Right cardiac atrium (tissue), 5 donors: ENCODE results near the gene ANAPC2. TPM values are rescaled to one million over a fixed set of nuclear protein-coding genes. Genes with fewer than 3 reads are reported as not detected.

Source experiments
- ATAC-seq, 2 donors: fragments of 200-7000 bp; cut with Tn5 transposase; one replicate each; pipeline versions ENCODE4 v1.8.0 to v1.9.1; 2020; ENCODE audit warnings: moderate library complexity in 2 of 2, mild to moderate bottlenecking in 1 of 2
- DNase-seq, 3 donors: peaks; one replicate each; pipeline ENCODE4 v3.0.0-alpha.2; 2020
- H3K27ac ChIP-seq: one replicate; pipeline ENCODE4 v1.5.1; 2013; ENCODE audit warnings: mild to moderate bottlenecking, low read length, control low read depth, moderate library complexity
- H3K27me3 ChIP-seq: one replicate; pipeline ENCODE4 v1.6.1; 2013; ENCODE audit not compliant: control insufficient read depth, insufficient read depth
- H3K4me1 ChIP-seq: one replicate; pipeline ENCODE4 v1.6.1; 2013; ENCODE audit warnings: low read length; ENCODE audit not compliant: control insufficient read depth, insufficient read depth
- H3K4me3 ChIP-seq: one replicate; pipeline ENCODE4 v1.5.1; 2013; ENCODE audit warnings: low read length, control low read depth
- H3K9me3 ChIP-seq: one replicate; pipeline ENCODE4 v1.6.1; 2013; ENCODE audit warnings: low read length; ENCODE audit not compliant: control insufficient read depth
- WGBS: extraction: QIAGEN DNeasy Blood & Tissue Kit; methylation state at CpG from one replicate; pipeline ENCODE4 v1.1.7; 2013; 5-methylcytosine and 5-hydroxymethylcytosine counted together
- intact Hi-C, 4 donors: fragments of 100-400 bp; cut with DNase I; formaldehyde crosslinking; loops; one replicate each; pipeline versions ENCODE4 v1.11.0 to v1.14.0; 2022 to 2023
- long read RNA-seq, 4 donors: library from polyadenylated mRNA; unstranded; transcript quantifications; one replicate each; pipeline ENCODE4 v2.0.0, GENCODE V29; 2020 to 2021
- polyA plus RNA-seq: library from polyadenylated mRNA; stranded (reverse); fragments of 200-250 nt; gene quantifications from one replicate; pipeline ENCODE4 v1.2.3, GENCODE V29; 2013
- total RNA-seq, 4 donors: library from RNA; stranded (reverse); fragmentation: NEBNext Ultra II Directional; extraction: Animal tissue kit (Norgen Biotek cat#: 25700); gene quantifications; one replicate each; pipeline ENCODE4 v1.2.1, GENCODE V29; 2021
- donor health status: healthy with polysubstance abuse.
- donor health status: DM: no; HTN: yes; CAD: no.
- donor health status: DM: no; HTN: no; CAD: no.
- donor health status: DM: no; HTN: yes; CAD: no; lungs with severe emphysema.
- donor health status: DM: yes; HTN: yes; CAD: no.

The ANAPC2 gene, protein sequence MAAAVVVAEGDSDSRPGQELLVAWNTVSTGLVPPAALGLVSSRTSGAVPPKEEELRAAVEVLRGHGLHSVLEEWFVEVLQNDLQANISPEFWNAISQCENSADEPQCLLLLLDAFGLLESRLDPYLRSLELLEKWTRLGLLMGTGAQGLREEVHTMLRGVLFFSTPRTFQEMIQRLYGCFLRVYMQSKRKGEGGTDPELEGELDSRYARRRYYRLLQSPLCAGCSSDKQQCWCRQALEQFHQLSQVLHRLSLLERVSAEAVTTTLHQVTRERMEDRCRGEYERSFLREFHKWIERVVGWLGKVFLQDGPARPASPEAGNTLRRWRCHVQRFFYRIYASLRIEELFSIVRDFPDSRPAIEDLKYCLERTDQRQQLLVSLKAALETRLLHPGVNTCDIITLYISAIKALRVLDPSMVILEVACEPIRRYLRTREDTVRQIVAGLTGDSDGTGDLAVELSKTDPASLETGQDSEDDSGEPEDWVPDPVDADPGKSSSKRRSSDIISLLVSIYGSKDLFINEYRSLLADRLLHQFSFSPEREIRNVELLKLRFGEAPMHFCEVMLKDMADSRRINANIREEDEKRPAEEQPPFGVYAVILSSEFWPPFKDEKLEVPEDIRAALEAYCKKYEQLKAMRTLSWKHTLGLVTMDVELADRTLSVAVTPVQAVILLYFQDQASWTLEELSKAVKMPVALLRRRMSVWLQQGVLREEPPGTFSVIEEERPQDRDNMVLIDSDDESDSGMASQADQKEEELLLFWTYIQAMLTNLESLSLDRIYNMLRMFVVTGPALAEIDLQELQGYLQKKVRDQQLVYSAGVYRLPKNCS
- total RNA-seq (10 to 100 TPM; 31.9 to 45.7 (median 37.4) TPM), polyA plus RNA-seq (26.6 TPM)
- long read RNA-seq, donor 1, transcript ANAPC2-201 (13 exons, 2,632 nt): major isoform, 10 of 20 reads
- long read RNA-seq, donor 1, partial matches to known transcripts: 9 of 20 reads
- long read RNA-seq, donor 1, other reads (novel, unspliced or antisense): 1 of 20 reads
- long read RNA-seq, donor 2, partial matches to known transcripts: 0 of 4 reads
- long read RNA-seq, donor 2, other reads (novel, unspliced or antisense): 0 of 4 reads
- long read RNA-seq, donor 3, transcript ANAPC2-201 (13 exons, 2,632 nt): major isoform, 9 of 30 reads
- long read RNA-seq, donor 3, partial matches to known transcripts: 11 of 30 reads
- long read RNA-seq, donor 3, other reads (novel, unspliced or antisense): 10 of 30 reads
- long read RNA-seq, donor 4, transcript ANAPC2-201 (13 exons, 2,632 nt): major isoform, 5 of 12 reads
- long read RNA-seq, donor 4, partial matches to known transcripts: 4 of 12 reads
- long read RNA-seq, donor 4, other reads (novel, unspliced or antisense): 3 of 12 reads

GRCh38 chr9:137188490-137189296 lies at the start of gene ANAPC2, which contains the start of gene SSNA1:
ANAPC2 (minus strand) TSS chr9:137188560; CDS start chr9:137188532, 28 bp downstream.
SSNA1 (plus strand) TSS chr9:137188676; CDS start chr9:137188727, 51 bp downstream.
- no peaks in the 10 kb centered on the region for H3K27me3 ChIP-seq
- intact Hi-C loops: no loop called here
- peak; percentile 89 to 90 for ATAC-seq
- under 1% methylated on average over 98 of the region's 98 CpGs for WGBS
- H3K27ac ChIP-seq: peak within 1 kb of the TSS; percentile 66
- DNase-seq: peak; percentile 94 to 98 (median 98)
- peak within 1 kb of the TSS; percentile 71 for H3K4me3 ChIP-seq
- peaks cover 12% of the 10 kb centered on the region for H3K4me1 ChIP-seq
- H3K9me3 ChIP-seq: no peaks in the 10 kb centered on the region

- DNase-seq (no peak), ATAC-seq (no peak)
- Histone ChIP-seq H3K4me1 (no peaks in the 10 kb centered on the region), H3K9me3 (no peaks in the 10 kb centered on the region), H3K27ac (no peak overlapping the region), H3K27me3 (no peaks in the 10 kb centered on the region), H3K4me3 (no peak overlapping the region)
- 47% methylated on average over 11 of the region's 11 CpGs for WGBS
- intact Hi-C loops: no loop called here
Observed at GRCh38 chr9:137236936-137237421, 48.6 kb upstream of the ANAPC2 start.

GRCh38 chr9:137236238-137236935 lies 48.0 kb upstream of the ANAPC2 start:
- Histone ChIP-seq H3K27ac (no peak overlapping the region), H3K4me1 (no peaks in the 10 kb centered on the region), H3K4me3 (no peak overlapping the region), H3K9me3 (no peaks in the 10 kb centered on the region), H3K27me3 (no peaks in the 10 kb centered on the region)
- intact Hi-C loops: no loop called here
- 10% methylated on average over 31 of the region's 31 CpGs for WGBS
- ATAC-seq (peak; percentile 25 to 45), DNase-seq (peak; percentile 87 to 95 (median 95))

- Histone ChIP-seq H3K4me3 (no peak overlapping the region), H3K27me3 (no peaks in the 10 kb centered on the region), H3K4me1 (no peaks in the 10 kb centered on the region), H3K27ac (no peak overlapping the region), H3K9me3 (no peaks in the 10 kb centered on the region)
- no peak for ATAC-seq
- WGBS: 64% methylated on average over 35 of the region's 35 CpGs
- DNase-seq: no peak
- intact Hi-C loops: no loop called here
Observed at GRCh38 chr9:137235424-137236237, 47.3 kb upstream of the ANAPC2 start.

DNA sequence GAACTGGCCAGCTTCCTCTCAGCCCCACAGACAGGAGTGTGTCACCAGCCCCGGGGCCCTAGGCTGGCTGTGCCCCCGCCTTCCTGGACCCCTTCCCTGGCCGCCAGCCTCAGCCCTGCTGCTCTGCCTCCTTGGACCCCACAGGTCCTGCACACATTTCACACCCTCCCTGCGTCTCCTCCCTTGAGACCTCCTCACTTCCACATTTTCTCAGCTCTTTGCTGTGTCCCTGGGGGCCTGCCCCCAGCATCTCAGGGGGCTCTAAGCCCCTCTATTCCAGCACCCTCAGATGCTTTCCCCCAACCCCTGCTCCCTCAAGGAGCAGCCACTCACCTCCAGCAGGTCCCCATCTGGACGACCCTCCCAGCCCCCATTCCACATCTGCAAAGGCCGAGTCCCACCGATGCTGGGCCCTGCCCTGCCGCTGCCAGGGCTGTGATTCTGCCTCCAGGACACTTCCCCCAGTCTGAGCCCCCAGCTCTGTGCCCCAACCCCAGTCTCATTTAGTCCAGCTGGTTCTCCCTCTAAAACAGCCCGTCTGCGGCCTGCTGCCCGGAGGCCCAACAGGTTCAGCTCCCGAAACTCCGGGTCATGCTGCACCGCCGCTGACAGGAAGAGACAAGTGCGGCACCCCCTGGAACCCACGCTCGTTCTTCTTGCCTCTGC lies 46.5 kb upstream of the ANAPC2 start:
- intact Hi-C loops: no loop called here

DNA sequence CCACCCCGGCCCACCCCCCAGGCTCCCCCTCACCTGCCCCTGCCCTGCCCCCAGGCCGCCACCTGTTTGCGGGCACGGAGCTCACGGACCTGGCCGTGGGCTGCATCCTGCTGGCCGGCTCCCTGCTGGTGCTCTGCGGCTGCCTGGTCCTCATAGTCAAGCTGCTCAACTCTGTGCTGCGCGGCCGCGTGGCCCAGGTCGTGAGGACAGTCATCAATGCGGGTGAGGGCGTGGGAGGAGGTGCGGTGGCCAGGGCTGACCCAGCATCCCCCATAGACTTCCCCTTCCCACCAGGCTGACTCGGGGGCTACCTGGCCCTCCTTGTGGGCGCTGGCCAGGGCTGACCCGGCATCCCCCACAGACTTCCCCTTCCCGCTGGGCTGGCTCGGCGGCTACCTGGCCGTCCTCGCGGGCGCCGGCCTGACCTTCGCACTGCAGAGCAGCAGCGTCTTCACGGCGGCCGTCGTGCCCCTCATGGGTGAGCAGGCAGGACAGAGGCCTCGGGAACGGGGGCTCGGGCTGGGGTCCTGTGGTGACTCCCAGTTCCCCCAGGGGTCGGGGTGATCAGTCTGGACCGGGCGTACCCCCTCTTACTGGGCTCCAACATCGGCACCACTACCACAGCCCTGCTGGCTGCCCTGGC lies 45.8 kb upstream of the ANAPC2 start:
- whole genome bisulfite sequencing: 57% methylated on average over 40 of the region's 40 CpGs
- Histone ChIP-seq H3K27me3 (no peaks in the 10 kb centered on the region), H3K4me1 (no peaks in the 10 kb centered on the region), H3K9me3 (no peaks in the 10 kb centered on the region), H3K4me3 (no peak overlapping the region), H3K27ac (no peak overlapping the region)
- DNase-seq: no peak
- ATAC-seq: no peak
- intact Hi-C loops: no loop called here

More for the DNA sequence above, 46.5 kb upstream of the ANAPC2 start:
- DNase-seq (no peak), ATAC-seq (no peak)
- Histone ChIP-seq H3K4me1 (no peaks in the 10 kb centered on the region), H3K27me3 (no peaks in the 10 kb centered on the region), H3K9me3 (no peaks in the 10 kb centered on the region), H3K4me3 (no peak overlapping the region), H3K27ac (no peak overlapping the region)
- 65% methylated on average over 18 of the region's 18 CpGs for WGBS

DNA sequence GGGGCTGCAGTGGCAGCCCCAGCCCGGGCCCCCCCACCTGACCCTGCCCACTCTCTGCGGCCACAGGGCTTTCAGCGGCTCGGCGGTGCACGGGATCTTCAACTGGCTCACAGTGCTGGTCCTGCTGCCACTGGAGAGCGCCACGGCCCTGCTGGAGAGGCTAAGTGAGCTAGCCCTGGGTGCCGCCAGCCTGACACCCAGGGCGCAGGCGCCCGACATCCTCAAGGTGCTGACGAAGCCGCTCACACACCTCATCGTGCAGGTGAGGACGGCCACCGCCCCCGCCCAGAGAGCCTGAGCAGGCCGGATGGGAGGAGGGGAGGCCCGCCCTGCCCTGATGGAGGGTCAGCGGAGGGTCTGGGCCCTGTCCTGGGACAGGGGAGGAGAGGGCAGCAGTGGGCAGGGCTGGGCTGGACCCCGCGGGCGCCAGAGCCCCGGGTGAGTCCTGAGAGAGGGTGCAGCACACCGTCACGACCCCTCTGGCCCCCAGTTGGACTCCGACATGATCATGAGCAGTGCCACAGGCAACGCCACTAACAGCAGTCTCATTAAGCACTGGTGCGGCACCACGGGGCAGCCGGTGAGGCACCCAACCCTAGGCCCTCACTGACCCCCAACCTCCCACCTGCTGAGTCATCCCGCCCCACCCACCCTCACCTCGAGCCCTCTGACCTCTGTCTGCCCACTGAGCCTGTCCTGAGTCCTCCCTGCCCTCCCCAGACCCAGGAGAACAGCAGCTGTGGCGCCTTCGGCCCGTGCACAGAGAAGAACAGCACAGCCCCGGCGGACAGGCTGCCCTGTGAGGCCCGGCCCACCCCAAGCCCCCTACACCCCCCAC lies 45.0 kb upstream of the ANAPC2 start:
- ATAC-seq: no peak
- WGBS: 70% methylated on average over 40 of the region's 40 CpGs
- DNase-seq: no peak

GRCh38 chr9:137232510-137232909 lies 44.1 kb upstream of the ANAPC2 start:
- Histone ChIP-seq H3K4me1 (no peaks in the 10 kb centered on the region), H3K9me3 (no peaks in the 10 kb centered on the region), H3K27me3 (no peaks in the 10 kb centered on the region), H3K4me3 (no peak overlapping the region), H3K27ac (no peak overlapping the region)
- intact Hi-C loops: loop anchor here in 1 of 4 donors (2.0 kb wide), 2 partner anchors 28 to 110 kb away; no protein-coding TSS in a partner anchor
- ATAC-seq: no peak
- DNase-seq: no peak
- WGBS: 68% methylated on average over 24 of the region's 24 CpGs

More for the DNA sequence above, 45.0 kb upstream of the ANAPC2 start:
- Histone ChIP-seq H3K9me3 (no peaks in the 10 kb centered on the region), H3K27me3 (no peaks in the 10 kb centered on the region), H3K27ac (no peak overlapping the region), H3K4me1 (no peaks in the 10 kb centered on the region), H3K4me3 (no peak overlapping the region)
- intact Hi-C loops: loop anchor here in 1 of 4 donors (2.0 kb wide), 2 partner anchors 27 to 111 kb away; no protein-coding TSS in a partner anchor
